DND-41 (cell line): ENCODE measurements around the gene CSRNP2.

Experiments used
- EZH2 ChIP-seq: IDR thresholded peaks from 3 replicates; pipeline ENCODE4 v1.6.1; 2012; ENCODE audit warnings: borderline replicate concordance, low read depth, mild to moderate bottlenecking, moderate library complexity, low read length, inconsistent platforms; ENCODE audit not compliant: severe bottlenecking
- TF ChIP-seq, protein P1 (sequence below): IDR thresholded peaks from 2 replicates; pipeline ENCODE4 v1.5.1; 2012; ENCODE audit warnings: borderline replicate concordance, low read length, moderate library complexity, mild to moderate bottlenecking; ENCODE audit not compliant: poor library complexity, severe bottlenecking; ENCODE audit errors: extremely low read depth

DNA sequence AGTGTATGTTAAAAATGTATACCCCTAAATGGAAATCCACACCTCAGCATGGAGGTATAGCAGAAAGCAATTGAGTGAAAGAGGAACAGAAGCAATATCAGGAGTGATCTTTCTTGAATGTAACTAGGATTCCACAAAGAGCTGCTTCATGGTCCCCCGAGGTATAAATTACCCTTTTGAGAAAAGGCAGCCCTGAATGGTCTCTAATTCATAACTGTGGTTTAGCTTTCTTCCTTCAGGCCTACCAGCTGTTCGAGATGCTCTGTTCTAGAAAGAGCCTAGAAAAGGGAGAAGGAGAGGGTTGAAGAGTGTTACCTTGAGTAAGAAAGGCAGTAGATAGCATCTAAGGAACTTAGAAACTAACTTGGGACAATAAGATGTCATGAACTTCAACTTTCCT is 42.9 kb upstream of the CSRNP2 start:
- TF ChIP-seq, protein P1, sequence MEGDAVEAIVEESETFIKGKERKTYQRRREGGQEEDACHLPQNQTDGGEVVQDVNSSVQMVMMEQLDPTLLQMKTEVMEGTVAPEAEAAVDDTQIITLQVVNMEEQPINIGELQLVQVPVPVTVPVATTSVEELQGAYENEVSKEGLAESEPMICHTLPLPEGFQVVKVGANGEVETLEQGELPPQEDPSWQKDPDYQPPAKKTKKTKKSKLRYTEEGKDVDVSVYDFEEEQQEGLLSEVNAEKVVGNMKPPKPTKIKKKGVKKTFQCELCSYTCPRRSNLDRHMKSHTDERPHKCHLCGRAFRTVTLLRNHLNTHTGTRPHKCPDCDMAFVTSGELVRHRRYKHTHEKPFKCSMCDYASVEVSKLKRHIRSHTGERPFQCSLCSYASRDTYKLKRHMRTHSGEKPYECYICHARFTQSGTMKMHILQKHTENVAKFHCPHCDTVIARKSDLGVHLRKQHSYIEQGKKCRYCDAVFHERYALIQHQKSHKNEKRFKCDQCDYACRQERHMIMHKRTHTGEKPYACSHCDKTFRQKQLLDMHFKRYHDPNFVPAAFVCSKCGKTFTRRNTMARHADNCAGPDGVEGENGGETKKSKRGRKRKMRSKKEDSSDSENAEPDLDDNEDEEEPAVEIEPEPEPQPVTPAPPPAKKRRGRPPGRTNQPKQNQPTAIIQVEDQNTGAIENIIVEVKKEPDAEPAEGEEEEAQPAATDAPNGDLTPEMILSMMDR, result no peak
- TF ChIP-seq EZH2, result no peak
